HCT116 (cell line): Measurements from ENCODE around the gene ZNF438.

Source experiments
- EZH2 ChIP-seq: fragments of 200-600 bp; sonication (generic); IDR thresholded peaks from 2 replicates; pipeline ENCODE4 v1.6.1; 2017; ENCODE audit warnings: antibody characterized with exemption, mixed run types
- EZH2phosphoT487 ChIP-seq: fragments of 200-600 bp; IDR thresholded peaks from 2 replicates; pipeline ENCODE4 v1.6.1; 2018; ENCODE audit warnings: antibody characterized with exemption, borderline replicate concordance
- POLR2A ChIP-seq: IDR thresholded peaks from 2 replicates; pipeline ENCODE4 v1.7.0; 2011; ENCODE audit warnings: borderline replicate concordance; ENCODE audit not compliant: insufficient read depth, insufficient read length; ENCODE audit errors: extremely low read depth
- POLR2AphosphoS5 ChIP-seq: IDR thresholded peaks from 2 replicates; pipeline ENCODE4 v1.6.1; 2011; ENCODE audit warnings: mild to moderate bottlenecking, low read depth, low read length, moderate library complexity
- RAD21 ChIP-seq: IDR thresholded peaks from 2 replicates; pipeline ENCODE4 v1.6.1; 2012; ENCODE audit warnings: low read depth, mild to moderate bottlenecking
- SP1 ChIP-seq: IDR thresholded peaks from 2 replicates; pipeline ENCODE4 v1.6.1; 2012; ENCODE audit warnings: low read depth
- YY1 ChIP-seq: IDR thresholded peaks from 2 replicates; pipeline ENCODE4 v1.6.1; 2011; ENCODE audit warnings: low read length, low read depth, moderate library complexity, mild to moderate bottlenecking; ENCODE audit not compliant: insufficient replicate concordance; ENCODE audit errors: extremely low read depth
- ZFX ChIP-seq: fragments of 450-650 bp; IDR thresholded peaks from 2 replicates; pipeline ENCODE4 v1.6.1; 2017
- ZNF274 ChIP-seq: fragments of 200-500 bp; sonication (Bioruptor generic); IDR thresholded peaks from 2 replicates; pipeline ENCODE4 v1.6.1; 2014; ENCODE audit warnings: mild to moderate bottlenecking, low read depth, low read length, inconsistent platforms
- TF ChIP-seq, protein P1 (sequence below): IDR thresholded peaks from 2 replicates; pipeline ENCODE4 v1.6.1; 2012; ENCODE audit warnings: low read depth
- TF ChIP-seq, protein P2 (sequence below), 3 experiments: fragments of 200-600 bp in 1 of 3; sonication (generic) in 1 of 3; IDR thresholded peaks in 2 of 3; conservative IDR thresholded peaks in 1 of 3; 2 replicates each; pipeline ENCODE4 v1.5.1; 2012 to 2017; ENCODE audit warnings: low read depth in 2 of 3, low read length in 2 of 3, antibody characterized with exemption in 1 of 3, borderline replicate concordance in 1 of 3, control low read depth in 1 of 3, mild to moderate bottlenecking in 1 of 3, mixed read lengths in 1 of 3, mixed run types in 1 of 3, moderate library complexity in 1 of 3; ENCODE audit not compliant: insufficient read depth in 1 of 3
- TF ChIP-seq, protein P3 (sequence below): IDR thresholded peaks from 2 replicates; pipeline ENCODE4 v1.6.1; 2012

DNA sequence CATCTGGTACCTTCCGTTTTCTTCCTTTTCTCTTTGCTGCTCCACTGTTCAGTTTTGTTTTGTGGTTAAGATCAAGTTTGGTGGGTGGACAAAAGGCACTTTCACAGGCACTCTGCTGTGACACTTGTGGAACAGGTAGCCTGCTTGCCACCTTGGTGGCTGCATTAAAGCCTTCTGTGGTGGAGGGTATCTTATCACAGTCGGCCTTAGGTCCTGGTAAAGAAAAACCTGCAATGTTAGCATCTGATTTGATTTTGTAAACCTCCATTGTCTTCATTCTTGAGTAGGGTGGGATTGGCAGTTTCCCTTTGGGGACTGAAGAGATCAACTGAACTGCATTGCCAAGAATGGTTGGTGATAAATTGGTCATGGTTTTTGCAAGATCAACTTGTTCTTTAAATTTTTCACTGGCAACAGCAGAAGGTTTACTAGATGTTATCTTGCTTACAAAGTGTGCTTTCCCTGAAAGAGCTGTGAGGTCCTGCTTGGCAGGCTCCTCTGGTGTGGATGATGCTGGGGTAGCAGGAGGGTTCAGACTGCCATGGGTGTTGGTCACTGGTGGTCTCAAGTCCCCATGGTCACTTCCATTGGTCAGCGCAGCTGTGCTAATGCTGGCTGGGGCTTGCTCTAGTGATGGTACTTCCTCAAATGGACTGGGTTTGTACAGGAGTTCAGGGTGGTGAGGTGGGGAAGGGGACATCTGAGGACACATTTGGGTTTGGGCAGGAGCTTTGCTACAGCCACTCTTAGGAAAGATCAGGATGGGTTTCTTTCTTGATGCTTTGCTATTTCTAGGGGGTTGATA, 182.2 kb downstream of the ZNF438 start:
- TF ChIP-seq, protein P1, sequence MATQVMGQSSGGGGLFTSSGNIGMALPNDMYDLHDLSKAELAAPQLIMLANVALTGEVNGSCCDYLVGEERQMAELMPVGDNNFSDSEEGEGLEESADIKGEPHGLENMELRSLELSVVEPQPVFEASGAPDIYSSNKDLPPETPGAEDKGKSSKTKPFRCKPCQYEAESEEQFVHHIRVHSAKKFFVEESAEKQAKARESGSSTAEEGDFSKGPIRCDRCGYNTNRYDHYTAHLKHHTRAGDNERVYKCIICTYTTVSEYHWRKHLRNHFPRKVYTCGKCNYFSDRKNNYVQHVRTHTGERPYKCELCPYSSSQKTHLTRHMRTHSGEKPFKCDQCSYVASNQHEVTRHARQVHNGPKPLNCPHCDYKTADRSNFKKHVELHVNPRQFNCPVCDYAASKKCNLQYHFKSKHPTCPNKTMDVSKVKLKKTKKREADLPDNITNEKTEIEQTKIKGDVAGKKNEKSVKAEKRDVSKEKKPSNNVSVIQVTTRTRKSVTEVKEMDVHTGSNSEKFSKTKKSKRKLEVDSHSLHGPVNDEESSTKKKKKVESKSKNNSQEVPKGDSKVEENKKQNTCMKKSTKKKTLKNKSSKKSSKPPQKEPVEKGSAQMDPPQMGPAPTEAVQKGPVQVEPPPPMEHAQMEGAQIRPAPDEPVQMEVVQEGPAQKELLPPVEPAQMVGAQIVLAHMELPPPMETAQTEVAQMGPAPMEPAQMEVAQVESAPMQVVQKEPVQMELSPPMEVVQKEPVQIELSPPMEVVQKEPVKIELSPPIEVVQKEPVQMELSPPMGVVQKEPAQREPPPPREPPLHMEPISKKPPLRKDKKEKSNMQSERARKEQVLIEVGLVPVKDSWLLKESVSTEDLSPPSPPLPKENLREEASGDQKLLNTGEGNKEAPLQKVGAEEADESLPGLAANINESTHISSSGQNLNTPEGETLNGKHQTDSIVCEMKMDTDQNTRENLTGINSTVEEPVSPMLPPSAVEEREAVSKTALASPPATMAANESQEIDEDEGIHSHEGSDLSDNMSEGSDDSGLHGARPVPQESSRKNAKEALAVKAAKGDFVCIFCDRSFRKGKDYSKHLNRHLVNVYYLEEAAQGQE = no peak
- TF ChIP-seq, protein P2, sequence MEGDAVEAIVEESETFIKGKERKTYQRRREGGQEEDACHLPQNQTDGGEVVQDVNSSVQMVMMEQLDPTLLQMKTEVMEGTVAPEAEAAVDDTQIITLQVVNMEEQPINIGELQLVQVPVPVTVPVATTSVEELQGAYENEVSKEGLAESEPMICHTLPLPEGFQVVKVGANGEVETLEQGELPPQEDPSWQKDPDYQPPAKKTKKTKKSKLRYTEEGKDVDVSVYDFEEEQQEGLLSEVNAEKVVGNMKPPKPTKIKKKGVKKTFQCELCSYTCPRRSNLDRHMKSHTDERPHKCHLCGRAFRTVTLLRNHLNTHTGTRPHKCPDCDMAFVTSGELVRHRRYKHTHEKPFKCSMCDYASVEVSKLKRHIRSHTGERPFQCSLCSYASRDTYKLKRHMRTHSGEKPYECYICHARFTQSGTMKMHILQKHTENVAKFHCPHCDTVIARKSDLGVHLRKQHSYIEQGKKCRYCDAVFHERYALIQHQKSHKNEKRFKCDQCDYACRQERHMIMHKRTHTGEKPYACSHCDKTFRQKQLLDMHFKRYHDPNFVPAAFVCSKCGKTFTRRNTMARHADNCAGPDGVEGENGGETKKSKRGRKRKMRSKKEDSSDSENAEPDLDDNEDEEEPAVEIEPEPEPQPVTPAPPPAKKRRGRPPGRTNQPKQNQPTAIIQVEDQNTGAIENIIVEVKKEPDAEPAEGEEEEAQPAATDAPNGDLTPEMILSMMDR (IDR thresholded peaks at IDR 0.05 in 2 of 3, conservative IDR thresholded peaks at IDR 0.05 in 1 of 3; ENCODE audit: borderline replicate concordance in 1 of 3, insufficient read depth in 1 of 3, low read depth in 2 of 3, low read length in 2 of 3) = no peak
- TF ChIP-seq RAD21 (no peak), EZH2phosphoT487 (no peak), SP1 (no peak), ZNF274 (no peak), EZH2 (no peak), ZFX (no peak), POLR2A (no peak), POLR2AphosphoS5 (no peak), YY1 (no peak)
- TF ChIP-seq, protein P3, sequence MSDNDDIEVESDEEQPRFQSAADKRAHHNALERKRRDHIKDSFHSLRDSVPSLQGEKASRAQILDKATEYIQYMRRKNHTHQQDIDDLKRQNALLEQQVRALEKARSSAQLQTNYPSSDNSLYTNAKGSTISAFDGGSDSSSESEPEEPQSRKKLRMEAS = no peak
